HUES6 (cell line): ENCODE data around the gene DEFB124.
"Not testable (repeated sequence)": the region's sequence is repeated elsewhere in the genome, so short reads cannot be mapped to it uniquely, and the experiment has no call there.

Experiments used
- H3K27ac ChIP-seq: 2 replicates; pipeline ENCODE4 v1.7.0; 2013; ENCODE audit warnings: low read depth, mild to moderate bottlenecking, low read length, inconsistent platforms
- H3K27me3 ChIP-seq: 2 replicates; pipeline ENCODE4 v1.6.1; 2013; ENCODE audit warnings: low read length; ENCODE audit not compliant: control insufficient read depth, insufficient read depth
- H3K36me3 ChIP-seq: 2 replicates; pipeline ENCODE4 v1.6.1; 2013; ENCODE audit warnings: low read length; ENCODE audit not compliant: control insufficient read depth, insufficient read depth
- H3K4me1 ChIP-seq: 2 replicates; pipeline ENCODE4 v1.6.1; 2013; ENCODE audit warnings: low read length; ENCODE audit not compliant: control insufficient read depth, insufficient read depth
- H3K4me3 ChIP-seq: 2 replicates; pipeline ENCODE4 v1.5.1; 2013; ENCODE audit warnings: low read depth, low read length
- H3K9ac ChIP-seq: one replicate; pipeline ENCODE4 v1.6.1; 2013; ENCODE audit warnings: mild to moderate bottlenecking, low read length
- H3K9me3 ChIP-seq: 2 replicates; pipeline ENCODE4 v1.6.1; 2013; ENCODE audit warnings: low read depth, low read length; ENCODE audit not compliant: control insufficient read depth, insufficient read depth

Gene DEFB124

GRCh38 chr20:31508517-31509244, 33.8 kb upstream of the DEFB124 start:
- Histone ChIP-seq H3K9me3 (peaks cover 14% of the 10 kb centered on the region; the same call in 1 of the 2 replicates), H3K36me3 (no peaks in the 10 kb centered on the region), H3K4me1 (peaks cover 5% of the 10 kb centered on the region; the same call in 1 of the 2 replicates), H3K9ac (no peak overlapping the region), H3K27ac (no peak overlapping the region), H3K27me3 (no peaks in the 10 kb centered on the region; the same call in 1 of the 2 replicates), H3K4me3 (no peak overlapping the region)

DNA sequence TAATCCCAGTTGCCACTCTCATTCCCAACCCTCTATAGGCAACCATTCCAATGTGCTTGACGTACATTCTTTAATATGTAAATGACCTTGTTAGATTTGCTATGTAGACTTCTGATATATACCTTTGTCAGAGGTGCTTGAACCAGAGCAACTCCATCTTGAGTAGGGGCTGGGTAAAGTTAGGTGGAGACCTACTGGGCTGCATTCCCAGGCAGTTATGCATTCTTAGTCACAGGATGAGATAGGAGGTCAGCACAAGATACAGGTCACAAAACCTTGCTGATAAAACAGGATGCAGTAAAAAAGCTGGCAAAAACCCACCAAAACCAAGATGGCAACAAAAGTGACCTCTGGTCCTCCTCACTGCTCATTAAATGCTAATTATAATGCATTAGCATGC, 31.0 kb upstream of the DEFB124 start:
- peaks cover 16% of the 10 kb centered on the region; the same call in 1 of the 2 replicates for H3K9me3 ChIP-seq
- no peak overlapping the region for H3K27ac ChIP-seq
- H3K36me3 ChIP-seq: no peaks in the 10 kb centered on the region

GRCh38 chr20:31502884-31503673, 28.2 kb upstream of the DEFB124 start:
- H3K4me1 ChIP-seq, H3K4me3 ChIP-seq, H3K27ac ChIP-seq: not testable (repeated sequence)

More for the DNA sequence above, 31.0 kb upstream of the DEFB124 start:
- Histone ChIP-seq H3K9ac (no peak overlapping the region), H3K27me3 (no peaks in the 10 kb centered on the region; the same call in 1 of the 2 replicates), H3K4me1 (peaks cover 5% of the 10 kb centered on the region; the same call in 1 of the 2 replicates), H3K4me3 (no peak overlapping the region)

GRCh38 chr20:31500527-31500926, 25.6 kb upstream of the DEFB124 start:
- H3K27ac ChIP-seq: no peak overlapping the region
- H3K36me3 ChIP-seq: no peaks in the 10 kb centered on the region
- no peaks in the 10 kb centered on the region; the same call in 1 of the 2 replicates for H3K27me3 ChIP-seq
- no peak overlapping the region for H3K9ac ChIP-seq
- no peak overlapping the region for H3K4me3 ChIP-seq
- peaks cover 30% of the 10 kb centered on the region; the same call in 1 of the 2 replicates for H3K9me3 ChIP-seq
- H3K4me1 ChIP-seq: no peaks in the 10 kb centered on the region

More at GRCh38 chr20:31502884-31503673, 28.2 kb upstream of the DEFB124 start:
- peaks cover 24% of the 10 kb centered on the region; the same call in 1 of the 2 replicates for H3K9me3 ChIP-seq
- H3K9ac ChIP-seq, H3K27me3 ChIP-seq, H3K36me3 ChIP-seq: not testable (repeated sequence)

DNA sequence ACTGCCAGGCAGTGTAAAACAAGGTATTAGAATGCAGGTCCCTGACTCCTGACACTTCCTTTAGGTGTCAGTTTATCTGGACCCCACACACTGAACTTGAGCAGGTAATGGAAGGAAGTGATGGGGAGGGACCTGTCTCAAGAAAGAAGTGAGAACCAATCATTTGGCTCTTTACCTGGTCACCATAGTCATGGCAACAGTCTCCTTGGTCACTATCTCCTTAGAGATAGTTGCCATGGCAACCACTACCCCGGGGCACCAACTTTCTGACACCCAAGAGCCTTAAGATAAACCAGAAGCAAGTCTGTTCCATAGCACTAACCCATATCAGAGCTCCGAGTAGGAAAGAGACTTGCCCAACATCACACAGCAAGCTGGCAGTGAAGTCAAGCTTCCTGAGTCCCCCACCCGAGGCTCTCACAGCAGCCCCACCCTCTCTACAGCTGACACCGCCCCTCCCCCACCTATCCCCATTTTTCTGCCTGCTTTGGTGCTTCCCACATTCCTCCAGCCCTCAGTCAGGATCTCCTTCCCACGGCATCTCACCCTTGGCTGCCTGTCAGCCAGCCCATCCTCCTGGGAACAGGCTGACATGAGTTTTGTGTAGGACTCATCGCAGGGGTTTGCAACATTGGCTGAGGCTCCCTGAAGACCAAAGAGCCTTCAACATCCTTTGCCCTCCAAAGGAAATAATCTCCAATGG, 23.1 kb upstream of the DEFB124 start:
- H3K27me3 ChIP-seq: no peaks in the 10 kb centered on the region; the same call in 1 of the 2 replicates
- H3K9me3 ChIP-seq: peaks cover 23% of the 10 kb centered on the region; the same call in 1 of the 2 replicates
- H3K27ac ChIP-seq: no peak overlapping the region
- no peaks in the 10 kb centered on the region for H3K4me1 ChIP-seq
- no peak overlapping the region for H3K9ac ChIP-seq
- no peaks in the 10 kb centered on the region for H3K36me3 ChIP-seq
- no peak overlapping the region for H3K4me3 ChIP-seq

GRCh38 chr20:31496761-31497295, 21.9 kb upstream of the DEFB124 start:
- H3K4me3 ChIP-seq: no peak overlapping the region
- H3K4me1 ChIP-seq: no peaks in the 10 kb centered on the region
- no peak overlapping the region for H3K27ac ChIP-seq
- no peaks in the 10 kb centered on the region; the same call in 1 of the 2 replicates for H3K27me3 ChIP-seq
- H3K36me3 ChIP-seq: no peaks in the 10 kb centered on the region
- H3K9ac ChIP-seq: peak overlapping the region; percentile 17
- H3K9me3 ChIP-seq: peaks cover 26% of the 10 kb centered on the region; the same call in 1 of the 2 replicates

GRCh38 chr20:31494131-31494530, 19.2 kb upstream of the DEFB124 start:
- Histone ChIP-seq H3K4me1 (no peaks in the 10 kb centered on the region), H3K27me3 (no peaks in the 10 kb centered on the region; the same call in 1 of the 2 replicates), H3K4me3 (no peak overlapping the region), H3K27ac (no peak overlapping the region), H3K36me3 (no peaks in the 10 kb centered on the region), H3K9me3 (peaks cover 31% of the 10 kb centered on the region; the same call in 1 of the 2 replicates), H3K9ac (no peak overlapping the region)

DNA sequence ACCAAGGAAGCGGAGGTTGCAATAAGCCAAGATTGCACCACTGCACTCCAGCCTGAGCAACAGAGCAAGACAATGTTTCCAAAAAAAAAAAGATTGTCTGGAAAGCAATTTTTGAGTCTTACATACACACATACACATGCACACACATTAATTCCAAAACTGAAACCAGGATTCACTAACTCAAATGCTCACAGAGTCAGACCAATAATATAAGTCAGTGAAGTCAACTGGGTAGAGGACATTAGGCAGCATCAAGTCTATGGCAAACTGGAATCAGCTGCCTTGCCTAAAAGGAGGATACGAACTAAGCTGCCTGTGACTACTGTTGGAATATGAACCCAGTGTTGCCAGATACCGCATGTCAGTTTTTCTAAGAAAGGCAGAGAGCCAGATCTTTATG, 15.8 kb upstream of the DEFB124 start:
- peaks cover 2% of the 10 kb centered on the region; the same call in 1 of the 2 replicates for H3K27me3 ChIP-seq
- H3K27ac ChIP-seq: no peak overlapping the region

GRCh38 chr20:31489152-31489551, 14.2 kb upstream of the DEFB124 start:
- H3K27me3 ChIP-seq: peaks cover 11% of the 10 kb centered on the region; the same call in 1 of the 2 replicates
- H3K36me3 ChIP-seq: no peaks in the 10 kb centered on the region
- H3K9me3 ChIP-seq: peaks cover 46% of the 10 kb centered on the region; the same call in 1 of the 2 replicates
- no peak overlapping the region for H3K27ac ChIP-seq
- no peak overlapping the region for H3K9ac ChIP-seq
- no peaks in the 10 kb centered on the region for H3K4me1 ChIP-seq
- no peak overlapping the region for H3K4me3 ChIP-seq

More for the DNA sequence above, 15.8 kb upstream of the DEFB124 start:
- H3K4me3 ChIP-seq: no peak overlapping the region
- no peak overlapping the region for H3K9ac ChIP-seq
- peaks cover 33% of the 10 kb centered on the region; the same call in 1 of the 2 replicates for H3K9me3 ChIP-seq
- H3K36me3 ChIP-seq: no peaks in the 10 kb centered on the region
- no peaks in the 10 kb centered on the region for H3K4me1 ChIP-seq

DNA sequence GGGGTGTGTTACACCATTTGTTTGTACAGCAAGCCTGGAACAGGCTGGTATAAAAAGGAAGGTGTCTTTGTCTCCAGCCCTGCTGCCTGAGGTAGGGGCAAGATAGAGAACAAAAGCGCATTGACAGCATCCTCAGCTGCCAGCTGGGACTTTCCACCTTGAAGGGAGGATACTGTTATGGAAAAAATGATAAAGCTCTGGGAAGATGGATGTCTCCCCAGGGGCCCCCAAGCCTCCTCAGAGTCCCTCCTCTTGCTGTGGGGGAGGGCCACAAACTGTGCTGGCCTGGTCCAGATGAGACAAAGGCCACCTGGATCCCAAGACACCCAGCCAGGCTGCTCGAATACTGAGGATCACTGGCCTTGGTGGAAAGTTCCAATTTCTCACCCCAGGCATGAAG, 13.2 kb upstream of the DEFB124 start:
- H3K4me3 ChIP-seq: no peak overlapping the region
- H3K27ac ChIP-seq: no peak overlapping the region
- H3K36me3 ChIP-seq: no peaks in the 10 kb centered on the region
- H3K9me3 ChIP-seq: peaks cover 51% of the 10 kb centered on the region; the same call in 1 of the 2 replicates
- no peaks in the 10 kb centered on the region for H3K4me1 ChIP-seq
- peaks cover 11% of the 10 kb centered on the region; the same call in 1 of the 2 replicates for H3K27me3 ChIP-seq
- H3K9ac ChIP-seq: no peak overlapping the region
